Heart left ventricle (tissue), 13 donors: ENCODE results near the gene SPINK8.

Source experiments
- POLR2A ChIP-seq, 2 donors: fragments of 450-650 bp; IDR thresholded peaks; one replicate each; pipeline ENCODE4 v1.6.1; 2017; ENCODE audit warnings: antibody characterized with exemption in 2 of 2, mild to moderate bottlenecking in 2 of 2, moderate library complexity in 2 of 2
- TF ChIP-seq, protein P1 (sequence below), 12 donors: fragments of 200-600 bp; sonication (generic) in 4 of 12; IDR thresholded peaks; one replicate each; pipeline versions ENCODE4 v1.5.0 to v1.8.0; 2018 to 2022; ENCODE audit warnings: antibody characterized with exemption in 12 of 12, mild to moderate bottlenecking in 5 of 12
- donor health status: ischemic (EF 13 %, LVEDD 7.1; RV severe dilation, severe dysfunction).
- donor health status: DM: no; HTN: yes; CAD: no.
- donor health status: DM: no; HTN: no; CAD: no.
- donor health status: ischemic (EF 25% LVEDD 6.9; RV normal size, moderate dysfunction).
- donor health status: ischemic (EF 25% LVEDD 5.7; RV mildly dilated, moderate dysfunction).
- donor health status: ischemic (EF 35%, LVEDD 5.7; RV mildly dilated, moderate dysfunction).
- donor health status: nonischemic (EF 11% LVEDD 7.7; RV severe dilation, severe dysfunction).
- donor health status: DM: yes; HTN: yes; CAD: no.
- donor health status: PGD.
- donor health status: ischemic (EF 29% LVEDD 5.4; RV normal size, mild dysfunction).
- donor health status: nonischemic (EF 23%, LVEDD 6.1; RV moderate dilation, normal function).

DNA sequence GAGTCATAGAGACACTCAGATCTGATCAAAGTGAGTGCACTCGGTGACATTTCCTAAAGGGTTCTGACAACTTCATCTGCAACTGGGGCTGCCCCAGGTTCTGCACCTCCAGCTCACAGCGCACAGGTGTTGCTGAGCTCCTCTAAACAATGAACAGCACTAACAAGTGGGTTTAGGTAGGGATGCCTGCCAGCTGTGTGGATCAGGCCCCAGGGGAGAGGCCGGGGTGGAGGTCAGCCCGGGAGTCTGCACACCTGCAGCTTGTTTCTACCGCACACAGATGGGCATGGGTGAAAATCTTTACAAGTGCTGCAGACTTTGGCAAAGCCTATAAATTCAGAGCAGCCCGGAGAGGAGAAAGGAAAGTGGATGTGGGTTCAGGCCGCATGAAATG lies 38.9 kb upstream of the SPINK8 start:
- TF ChIP-seq, protein P1, sequence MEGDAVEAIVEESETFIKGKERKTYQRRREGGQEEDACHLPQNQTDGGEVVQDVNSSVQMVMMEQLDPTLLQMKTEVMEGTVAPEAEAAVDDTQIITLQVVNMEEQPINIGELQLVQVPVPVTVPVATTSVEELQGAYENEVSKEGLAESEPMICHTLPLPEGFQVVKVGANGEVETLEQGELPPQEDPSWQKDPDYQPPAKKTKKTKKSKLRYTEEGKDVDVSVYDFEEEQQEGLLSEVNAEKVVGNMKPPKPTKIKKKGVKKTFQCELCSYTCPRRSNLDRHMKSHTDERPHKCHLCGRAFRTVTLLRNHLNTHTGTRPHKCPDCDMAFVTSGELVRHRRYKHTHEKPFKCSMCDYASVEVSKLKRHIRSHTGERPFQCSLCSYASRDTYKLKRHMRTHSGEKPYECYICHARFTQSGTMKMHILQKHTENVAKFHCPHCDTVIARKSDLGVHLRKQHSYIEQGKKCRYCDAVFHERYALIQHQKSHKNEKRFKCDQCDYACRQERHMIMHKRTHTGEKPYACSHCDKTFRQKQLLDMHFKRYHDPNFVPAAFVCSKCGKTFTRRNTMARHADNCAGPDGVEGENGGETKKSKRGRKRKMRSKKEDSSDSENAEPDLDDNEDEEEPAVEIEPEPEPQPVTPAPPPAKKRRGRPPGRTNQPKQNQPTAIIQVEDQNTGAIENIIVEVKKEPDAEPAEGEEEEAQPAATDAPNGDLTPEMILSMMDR (IDR thresholded peaks at IDR 0.05): no peak
- TF ChIP-seq POLR2A (IDR thresholded peaks at IDR 0.05): no peak
